HG03175 (cell line): ENCODE measurements around the gene RPL38.

ENCODE experiments used
- ATAC-seq: cut with Tn5 transposase; IDR thresholded peaks from one replicate; pipeline ENCODE4 v1.9.1; 2021; ENCODE audit warnings: mild to moderate bottlenecking, moderate library complexity; ENCODE audit not compliant: unreplicated experiment

Gene RPL38

GRCh38 chr17:74245871-74246270 is 42.4 kb downstream of the RPL38 start:
- no peak for ATAC-seq

- ATAC-seq = no peak
Observed at GRCh38 chr17:74249590-74250270, 46.3 kb downstream of the RPL38 start.

DNA sequence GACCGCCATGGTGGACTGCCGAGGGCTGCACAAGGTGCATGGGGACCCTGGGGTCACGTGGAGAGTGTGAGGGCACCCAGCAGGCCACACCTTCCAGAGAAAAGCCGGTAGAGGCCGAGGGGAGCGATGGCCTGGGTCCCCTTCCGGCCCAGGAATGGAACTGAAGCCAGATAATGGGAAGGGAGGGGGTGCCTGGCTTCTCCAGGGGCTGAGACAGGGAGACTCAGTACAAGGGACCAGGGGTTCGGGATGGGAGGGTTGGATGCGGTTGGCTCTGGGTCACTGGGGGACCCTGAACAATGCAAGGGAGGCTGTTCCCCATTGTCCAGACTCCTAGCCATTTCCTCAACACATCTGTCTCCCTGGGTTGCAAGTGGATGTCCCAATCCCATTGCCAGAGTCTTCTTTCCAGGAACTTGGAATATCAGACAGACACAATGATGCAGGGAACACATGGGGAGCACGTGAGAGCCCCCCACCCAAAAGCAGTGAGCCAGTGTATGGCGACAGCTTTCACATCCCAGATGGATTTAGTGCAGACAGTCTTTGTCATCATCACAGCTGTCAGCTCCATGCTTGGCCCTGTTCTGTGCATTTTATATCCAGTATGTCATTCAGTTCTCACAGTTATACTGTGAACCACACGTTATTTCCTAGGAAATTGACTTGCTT is 47.0 kb downstream of the RPL38 start:
- no peak for ATAC-seq

DNA sequence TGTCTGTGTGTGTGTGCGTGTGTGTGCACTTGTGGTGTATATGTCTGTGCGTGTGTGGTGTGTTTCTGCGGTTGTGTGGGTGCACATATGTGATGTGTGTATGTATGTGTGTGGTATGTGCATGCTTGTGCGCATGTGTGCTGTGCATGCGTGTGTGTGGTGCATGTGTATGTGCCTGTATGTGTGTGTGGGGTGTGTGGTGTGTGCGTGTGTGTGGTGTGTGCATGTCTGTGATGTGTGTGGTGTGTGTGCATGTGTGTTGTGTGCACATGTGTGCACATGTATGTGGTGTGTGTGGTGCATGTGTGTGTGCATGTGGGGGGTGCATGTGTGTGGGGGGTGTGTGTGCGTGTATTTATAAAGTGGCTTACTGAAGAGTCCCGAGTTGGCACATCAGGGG is 47.6 kb downstream of the RPL38 start:
- no peak for ATAC-seq

- ATAC-seq = no peak
Observed at GRCh38 chr17:74251569-74251968, 48.1 kb downstream of the RPL38 start.

- ATAC-seq = no peak
Observed at GRCh38 chr17:74252211-74252610, 48.7 kb downstream of the RPL38 start.

DNA sequence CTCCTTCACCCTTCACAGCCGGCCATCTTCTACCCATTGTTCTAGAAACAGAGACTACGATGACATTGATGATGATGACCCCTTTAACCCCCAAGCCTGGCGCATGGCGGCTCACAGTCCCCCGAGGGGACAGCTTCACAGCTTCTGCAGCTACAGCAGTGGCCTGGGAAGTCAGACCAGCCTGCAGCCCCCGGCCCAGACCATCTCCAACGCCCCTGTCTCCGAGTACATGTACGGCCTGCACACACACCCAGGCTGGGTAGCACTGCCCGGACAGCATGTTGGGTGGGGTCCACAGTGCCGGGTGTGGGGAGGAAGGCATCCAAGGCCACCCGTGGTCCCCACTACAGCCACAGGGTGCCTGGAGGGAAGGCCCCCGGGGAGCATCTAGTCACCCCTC is 49.6 kb downstream of the RPL38 start:
- no peak for ATAC-seq

GRCh38 chr17:74257311-74257710 is 53.8 kb downstream of the RPL38 start:
- ATAC-seq = no peak

DNA sequence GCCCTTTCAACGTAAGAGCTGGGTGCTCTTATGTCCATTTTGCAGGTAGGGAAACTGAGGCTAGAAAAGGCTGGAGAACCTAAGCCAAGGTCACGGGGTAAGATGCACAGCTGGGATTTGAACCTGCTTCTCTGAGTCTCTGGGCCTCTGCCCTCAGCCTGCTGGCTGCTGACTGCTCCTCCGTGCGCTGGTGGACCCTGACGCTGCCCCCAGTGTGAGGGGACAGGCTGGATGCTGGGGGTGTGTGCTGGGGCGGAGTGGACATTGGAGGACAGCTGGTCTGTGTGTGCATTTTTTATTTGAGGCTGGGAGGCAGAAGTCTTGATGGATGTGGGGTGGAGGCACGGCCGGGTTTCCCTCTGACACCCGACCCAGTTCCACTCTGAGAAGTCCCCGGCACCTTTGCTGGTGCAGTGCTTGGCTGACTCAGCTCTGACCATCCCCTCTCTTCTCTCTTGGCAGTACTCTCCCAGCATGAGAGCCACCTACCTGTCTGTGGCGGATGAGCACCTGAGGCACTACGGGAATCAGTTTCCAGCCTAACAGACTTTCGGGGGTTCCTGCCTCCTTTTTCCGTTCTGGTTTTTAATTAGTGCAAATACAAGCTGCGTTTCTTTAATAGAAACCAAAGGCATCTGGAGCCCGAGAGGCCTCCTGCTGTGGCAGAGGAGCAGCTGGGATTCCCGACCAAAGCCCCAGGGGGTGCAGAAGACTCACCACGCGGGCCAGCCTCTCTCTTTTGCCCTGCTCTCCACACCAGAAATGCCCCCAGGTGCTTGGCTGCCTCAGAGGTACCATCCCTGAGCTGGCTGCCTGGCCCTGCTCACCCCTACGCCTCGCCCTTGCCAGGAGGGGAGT is 56.4 kb downstream of the RPL38 start:
- no peak for ATAC-seq
